Measurements from ENCODE around the gene KPNA1. TPM values are rescaled to one million over a fixed set of nuclear protein-coding genes. Genes with fewer than 3 reads are reported as not detected.

Gene KPNA1
- total and polyA plus RNA-seq, 11 donors, result 13.5 to 127 (median 72.1) TPM

GRCh38 chr3:122535964-122536631 is 21.4 kb upstream of the KPNA1 start:
- intact Hi-C loops (cut with DNase I), result no loop called here

DNA sequence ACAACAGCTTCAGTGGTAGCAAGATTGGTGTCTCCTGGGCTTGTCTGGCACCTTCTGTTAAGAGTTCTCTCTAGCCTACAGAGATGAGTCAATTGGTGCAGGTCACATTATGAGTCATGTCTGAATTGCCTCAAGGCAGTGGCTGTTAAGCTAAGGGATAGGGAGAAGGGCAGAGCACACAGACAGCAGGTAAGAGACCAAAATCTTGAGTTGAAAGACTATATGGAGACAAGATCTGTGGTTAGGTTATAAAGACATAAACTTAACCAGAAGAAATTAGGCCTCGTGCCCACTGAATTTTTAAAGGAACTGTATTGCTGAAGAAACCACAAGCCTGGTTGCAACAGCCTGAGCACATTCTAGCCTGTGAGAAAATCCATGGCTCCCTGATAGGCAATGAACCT is 19.2 kb upstream of the KPNA1 start:
- intact Hi-C loops (cut with DNase I), result no loop called here
- no peaks in the 10 kb centered on the region for H3K27me3 ChIP-seq
- DNase-seq, result no peak
- no peak overlapping the region for H3K4me3 ChIP-seq
- peak in 1 of 4 donors; percentile 47 for ATAC-seq
- TF ChIP-seq, protein P1, sequence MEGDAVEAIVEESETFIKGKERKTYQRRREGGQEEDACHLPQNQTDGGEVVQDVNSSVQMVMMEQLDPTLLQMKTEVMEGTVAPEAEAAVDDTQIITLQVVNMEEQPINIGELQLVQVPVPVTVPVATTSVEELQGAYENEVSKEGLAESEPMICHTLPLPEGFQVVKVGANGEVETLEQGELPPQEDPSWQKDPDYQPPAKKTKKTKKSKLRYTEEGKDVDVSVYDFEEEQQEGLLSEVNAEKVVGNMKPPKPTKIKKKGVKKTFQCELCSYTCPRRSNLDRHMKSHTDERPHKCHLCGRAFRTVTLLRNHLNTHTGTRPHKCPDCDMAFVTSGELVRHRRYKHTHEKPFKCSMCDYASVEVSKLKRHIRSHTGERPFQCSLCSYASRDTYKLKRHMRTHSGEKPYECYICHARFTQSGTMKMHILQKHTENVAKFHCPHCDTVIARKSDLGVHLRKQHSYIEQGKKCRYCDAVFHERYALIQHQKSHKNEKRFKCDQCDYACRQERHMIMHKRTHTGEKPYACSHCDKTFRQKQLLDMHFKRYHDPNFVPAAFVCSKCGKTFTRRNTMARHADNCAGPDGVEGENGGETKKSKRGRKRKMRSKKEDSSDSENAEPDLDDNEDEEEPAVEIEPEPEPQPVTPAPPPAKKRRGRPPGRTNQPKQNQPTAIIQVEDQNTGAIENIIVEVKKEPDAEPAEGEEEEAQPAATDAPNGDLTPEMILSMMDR (IDR thresholded peaks at IDR 0.05), result no peak
- TF ChIP-seq POLR2A (IDR thresholded peaks at IDR 0.05), result no peak
- H3K9me3 ChIP-seq, result no peaks in the 10 kb centered on the region
- 84 to 90% (median 86%) methylated on average over 1 of the region's 1 CpG for WGBS, 4 donors
- H3K36me3 ChIP-seq, result peaks cover 0 to 100% (median 87%) of the 10 kb centered on the region in 9 donors
- no peak overlapping the region for H3K27ac ChIP-seq
- peaks cover 0 to 7% (median 0%) of the 10 kb centered on the region in 12 donors for H3K4me1 ChIP-seq

More at GRCh38 chr3:122535964-122536631, 21.4 kb upstream of the KPNA1 start:
- TF ChIP-seq POLR2A (IDR thresholded peaks at IDR 0.05), result no peak
- H3K4me1 ChIP-seq, result peaks cover 0 to 8% (median 0%) of the 10 kb centered on the region in 12 donors
- H3K27ac ChIP-seq, result no peak overlapping the region
- DNase-seq (no peak), ATAC-seq (no peak)
- H3K4me3 ChIP-seq, result no peak overlapping the region
- WGBS, 4 donors, result 84 to 87% (median 85%) methylated on average over 6 of the region's 6 CpGs
- no peaks in the 10 kb centered on the region for H3K9me3 ChIP-seq
- peaks cover 0 to 100% (median 97%) of the 10 kb centered on the region in 9 donors for H3K36me3 ChIP-seq
- H3K27me3 ChIP-seq, result no peaks in the 10 kb centered on the region

DNA sequence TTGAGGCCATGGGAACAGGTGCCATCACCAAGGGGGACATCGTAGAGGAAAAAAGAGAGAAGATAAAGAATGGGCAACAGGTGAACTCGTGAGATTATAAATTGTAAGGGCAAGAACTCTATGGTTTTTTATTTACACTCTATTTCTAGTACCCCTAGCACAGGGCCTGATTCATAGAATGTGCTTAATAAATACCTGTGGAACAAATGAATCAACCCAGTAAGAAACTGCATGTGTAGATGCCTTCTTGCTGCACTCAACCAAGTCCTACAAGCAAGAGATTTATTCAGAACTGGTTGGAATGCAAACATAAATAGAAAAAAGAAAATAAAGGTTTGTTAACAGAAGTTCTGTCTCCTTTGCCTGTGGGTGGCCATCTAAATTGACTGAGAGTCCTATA is 18.7 kb upstream of the KPNA1 start:
- 89 to 92% (median 91%) methylated on average over 2 of the region's 2 CpGs for WGBS, 4 donors
- Histone ChIP-seq H3K4me3 (no peak overlapping the region), H3K9me3 (no peaks in the 10 kb centered on the region), H3K27me3 (no peaks in the 10 kb centered on the region), H3K27ac (no peak overlapping the region), H3K4me1 (peaks cover 0 to 7% (median 0%) of the 10 kb centered on the region in 12 donors), H3K36me3 (peaks cover 0 to 100% (median 85%) of the 10 kb centered on the region in 9 donors)
- ATAC-seq, result no peak
- TF ChIP-seq, protein P1 (IDR thresholded peaks at IDR 0.05), result no peak
- no peak for TF ChIP-seq POLR2A (IDR thresholded peaks at IDR 0.05)
- no peak for DNase-seq
- intact Hi-C loops (cut with DNase I), result no loop called here

DNA sequence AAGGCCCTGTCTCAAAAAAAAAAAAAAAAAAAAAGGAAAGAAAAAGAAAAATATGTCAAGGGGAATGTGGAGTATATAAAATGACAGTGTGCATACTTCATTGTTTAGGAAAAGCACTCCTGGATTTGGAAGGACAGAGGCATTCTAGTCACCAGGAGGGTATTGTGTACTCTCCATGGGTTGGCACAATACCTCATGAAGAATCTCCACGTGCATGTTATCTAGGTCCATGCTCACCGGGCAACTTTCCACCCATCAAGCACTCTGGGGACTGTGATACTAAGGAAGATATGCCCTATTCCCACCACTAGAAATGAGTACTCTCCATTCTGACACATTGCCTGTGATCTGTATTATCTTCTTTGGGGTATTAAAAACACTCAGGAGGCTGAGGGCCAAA is 15.4 kb upstream of the KPNA1 start:
- DNase-seq, result no peak

More for the DNA sequence above, 15.4 kb upstream of the KPNA1 start:
- WGBS, 4 donors, result 35 to 50% (median 41%) methylated on average over 2 of the region's 2 CpGs
- peaks cover 0 to 92% (median 71%) of the 10 kb centered on the region in 9 donors for H3K36me3 ChIP-seq
- H3K27me3 ChIP-seq, result no peaks in the 10 kb centered on the region
- H3K4me3 ChIP-seq, result no peak overlapping the region
- no peak for ATAC-seq
- no peaks in the 10 kb centered on the region for H3K4me1 ChIP-seq
- H3K27ac ChIP-seq, result no peak overlapping the region
- no peaks in the 10 kb centered on the region for H3K9me3 ChIP-seq
- intact Hi-C loops (cut with DNase I), result no loop called here
- no peak for TF ChIP-seq POLR2A (IDR thresholded peaks at IDR 0.05)
- TF ChIP-seq, protein P1 (IDR thresholded peaks at IDR 0.05), result no peak

Data from heart left ventricle (tissue), 16 donors.